HepG2 (cell line): Measurements from ENCODE around the gene ERLEC1. TPM values are rescaled to one million over a fixed set of nuclear protein-coding genes. Genes with fewer than 3 reads are reported as not detected.

Experiments used
- ATAC-seq: fragments of 200-7000 bp; cut with Tn5 transposase; 3 replicates; pipeline ENCODE4 v1.9.1; 2020; ENCODE audit warnings: mild to moderate bottlenecking, moderate library complexity
- BruUV-seq: library from RNA; stranded (reverse); fragments of 400-500 nt; replicated peaks from 2 replicates; lab custom pipeline; 2021; lab: Mats Ljungman, UMichigan
- CTCF ChIA-PET: fragments of 300-600 bp; formaldehyde crosslinking; extraction: SDS; loops from one replicate; lab custom pipeline; 2021; ENCODE audit warnings: low total read pairs, inconsistent platforms, low intra/inter-chr PET ratio; lab: Yijun Ruan, JAX
- POLR2A ChIA-PET: fragments of 350-600 bp; sonication (Branson Sonifier 250); formaldehyde crosslinking; loops from one replicate; lab custom pipeline; 2020; ENCODE audit warnings: antibody characterized with exemption, inconsistent platforms; lab: Yijun Ruan, JAX
- DNase-seq: peaks from one replicate; pipeline ENCODE4 v3.0.0-alpha.2; 2015; ENCODE audit warnings: low spot score
- FAIRE-seq: peaks from 3 replicates; lab custom pipeline; 2011; peaks lifted over from hg19 to GRCh38; lab: Jason Lieb, UNC
- H2AFZ ChIP-seq: one replicate; pipeline ENCODE4 v1.6.1; 2011; ENCODE audit warnings: low read length, inconsistent platforms
- H3K27ac ChIP-seq: fragments of 300-600 bp; 3 replicates; pipeline ENCODE4 v1.8.0; 2011; ENCODE audit warnings: mixed run types, mild to moderate bottlenecking, mixed read lengths, low read length, inconsistent platforms; ENCODE audit not compliant: insufficient read depth; ENCODE audit errors: extremely low read length
- H3K27me3 ChIP-seq, 2 experiments: fragments of 200-600 bp in 1 of 2; 2 replicates in 1 of 2; 3 replicates in 1 of 2; pipeline versions ENCODE4 v1.6.0 to v1.8.0; 2011; ENCODE audit warnings: low read length in 2 of 2, mild to moderate bottlenecking in 2 of 2, moderate library complexity in 2 of 2, inconsistent platforms in 1 of 2; ENCODE audit not compliant: insufficient read depth in 2 of 2, control insufficient read depth in 1 of 2
- H3K36me3 ChIP-seq, 2 experiments: fragments of 200-600 bp in 1 of 2; replicated peaks in 1 of 2; 2 replicates in 1 of 2; 3 replicates in 1 of 2; pipeline versions ENCODE4 v1.5.1 to v1.8.0; 2011; ENCODE audit warnings: low read length in 2 of 2, inconsistent platforms in 1 of 2; ENCODE audit not compliant: insufficient read depth in 2 of 2, control insufficient read depth in 1 of 2
- H3K4me1 ChIP-seq: 2 replicates; pipeline ENCODE4 v1.5.1; 2012; ENCODE audit warnings: low read length, inconsistent platforms; ENCODE audit not compliant: insufficient read depth
- H3K4me2 ChIP-seq: 2 replicates; pipeline ENCODE4 v1.6.0; 2011; ENCODE audit warnings: low read depth, low read length, inconsistent platforms
- H3K4me3 ChIP-seq, 3 experiments: fragments of 200-600 bp in 1 of 3; sonication (generic), shearing (Covaris generic) in 1 of 3; replicated peaks in 1 of 3; 2 replicates each; pipeline ENCODE4 v1.5.1; 2011 to 2016; ENCODE audit warnings: low read length in 3 of 3, inconsistent platforms in 2 of 3, low read depth in 2 of 3, mild to moderate bottlenecking in 2 of 3, control low read depth in 1 of 3, mixed read lengths in 1 of 3; ENCODE audit not compliant: insufficient read depth in 1 of 3
- H3K79me2 ChIP-seq: one replicate; pipeline ENCODE4 v1.6.1; 2011; ENCODE audit warnings: low read length, inconsistent platforms; ENCODE audit not compliant: insufficient read depth
- H3K9ac ChIP-seq: 2 replicates; pipeline ENCODE4 v1.6.0; 2011; ENCODE audit warnings: mild to moderate bottlenecking, low read depth, low read length, inconsistent platforms; ENCODE audit not compliant: insufficient read depth
- H3K9me3 ChIP-seq: 2 replicates; pipeline ENCODE4 v1.5.1; 2012; ENCODE audit warnings: mild to moderate bottlenecking, low read length
- H4K20me1 ChIP-seq: 2 replicates; pipeline ENCODE4 v1.6.0; 2011; ENCODE audit warnings: inconsistent platforms, mild to moderate bottlenecking, low read length, moderate library complexity; ENCODE audit not compliant: insufficient read depth
- ONECUT2 ChIP-seq: sonication (generic); formaldehyde crosslinking; IDR thresholded peaks from 2 replicates; pipeline ENCODE4 v1.4.0; 2020; ENCODE audit warnings: missing genetic modification reagents
- PCBP1 ChIP-seq: fragments of 200-400 bp; formaldehyde crosslinking; IDR thresholded peaks from 2 replicates; pipeline ENCODE4 v1.6.1; 2017; ENCODE audit warnings: mild to moderate bottlenecking, low read depth, low read length, borderline replicate concordance
- POLR2G ChIP-seq: fragments of 200-400 bp; formaldehyde crosslinking; IDR thresholded peaks from 2 replicates; pipeline ENCODE4 v1.6.1; 2018; ENCODE audit warnings: mild to moderate bottlenecking, low read depth, low read length, moderate library complexity
- REL ChIP-seq: sonication (generic); formaldehyde crosslinking; conservative IDR thresholded peaks from 2 replicates; pipeline ENCODE4 v1.8.0; 2022; ENCODE audit warnings: mild to moderate bottlenecking, missing genetic modification reagents, moderate library complexity
- SRSF1 ChIP-seq: fragments of 200-400 bp; formaldehyde crosslinking; optimal IDR thresholded peaks from 2 replicates; pipeline ENCODE3; 2017; ENCODE audit warnings: mild to moderate bottlenecking, low read depth, low read length, moderate library complexity
- TARDBP ChIP-seq: sonication (generic); formaldehyde crosslinking; IDR thresholded peaks from 2 replicates; pipeline ENCODE4 v1.8.0; 2022; ENCODE audit warnings: mild to moderate bottlenecking, missing genetic modification reagents
- TEAD3 ChIP-seq: optimal IDR thresholded peaks from 2 replicates; pipeline ENCODE3; 2016; ENCODE audit warnings: borderline replicate concordance
- TMF1 ChIP-seq: sonication (generic); formaldehyde crosslinking; IDR thresholded peaks from 2 replicates; pipeline ENCODE4 v1.8.1; 2022; ENCODE audit warnings: low read depth, missing genetic modification reagents
- ZNF296 ChIP-seq: sonication (generic); formaldehyde crosslinking; conservative IDR thresholded peaks from 2 replicates; pipeline ENCODE4 v1.5.0; 2020; ENCODE audit warnings: mild to moderate bottlenecking, missing genetic modification reagents
- ZNF350 ChIP-seq: sonication (generic); formaldehyde crosslinking; IDR thresholded peaks from 2 replicates; pipeline ENCODE4 v1.4.0; 2020; ENCODE audit warnings: mild to moderate bottlenecking, low read depth, missing genetic modification reagents, borderline replicate concordance
- ZNF512 ChIP-seq: sonication (generic); formaldehyde crosslinking; IDR thresholded peaks from 2 replicates; pipeline ENCODE4 v1.4.0; 2020; ENCODE audit warnings: mild to moderate bottlenecking, missing genetic modification reagents
- WGBS: methylation state at CpG from one replicate; pipeline ENCODE4 v1.1.6; 2017; ENCODE audit warnings: low lambda C conversion rate; 5-methylcytosine and 5-hydroxymethylcytosine counted together
- in situ Hi-C: cut with HindIII; loops from 2 replicates; pipeline ENCODE4 v1.10.0; 2017; ENCODE audit warnings: low pct_unique_long_range_greater_than_20kb; ENCODE audit not compliant: extremely low pct_ligation_motif_present
- intact Hi-C: fragments of 100-400 bp; cut with micrococcal nuclease; formaldehyde crosslinking; loops from one replicate; pipeline ENCODE4 v1.10.0; 2022; ENCODE audit not compliant: unreplicated experiment
- polyA plus RNA-seq, 8 experiments: library from polyadenylated mRNA; depleted of rRNA in 3 of 8; stranded (reverse) in 7 of 8; unstranded in 1 of 8; fragments of >200 nt; fragmentation: Illumina TruSeq in 4 of 8; extraction: Trizol in 4 of 8; gene quantifications; 2 replicates each; pipeline versions ENCODE4 v1.2.1 to v1.2.3, GENCODE V29; 2011 to 2016; ENCODE audit warnings: low read depth in 4 of 8, missing spikeins in 1 of 8, mixed read lengths in 1 of 8; ENCODE audit not compliant: insufficient read depth in 1 of 8
- total RNA-seq, 5 experiments: library from RNA; depleted of rRNA; stranded (reverse); fragments of >200 nt; fragmentation: Illumina TruSeq; extraction: Trizol; gene quantifications; 2 replicates each; pipeline ENCODE4 v1.2.3, GENCODE V29; 2016; ENCODE audit warnings: low read depth in 1 of 5
- TF ChIP-seq, protein P1 (sequence below): sonication (generic); formaldehyde crosslinking; IDR thresholded peaks from 2 replicates; pipeline ENCODE4 v1.4.0; 2020; ENCODE audit warnings: mild to moderate bottlenecking, missing genetic modification reagents
- TF ChIP-seq, protein P2 (sequence below): sonication (generic); formaldehyde crosslinking; IDR thresholded peaks from 2 replicates; pipeline ENCODE4 v1.5.0; 2020; ENCODE audit warnings: mild to moderate bottlenecking, missing genetic modification reagents

ERLEC1 gene
- total and polyA plus RNA-seq, 2 of the 13 experiments (the other 11 are each of a cell fraction or from before 2014, with no cell fraction given), result 87.3 to 88.4 TPM

DNA sequence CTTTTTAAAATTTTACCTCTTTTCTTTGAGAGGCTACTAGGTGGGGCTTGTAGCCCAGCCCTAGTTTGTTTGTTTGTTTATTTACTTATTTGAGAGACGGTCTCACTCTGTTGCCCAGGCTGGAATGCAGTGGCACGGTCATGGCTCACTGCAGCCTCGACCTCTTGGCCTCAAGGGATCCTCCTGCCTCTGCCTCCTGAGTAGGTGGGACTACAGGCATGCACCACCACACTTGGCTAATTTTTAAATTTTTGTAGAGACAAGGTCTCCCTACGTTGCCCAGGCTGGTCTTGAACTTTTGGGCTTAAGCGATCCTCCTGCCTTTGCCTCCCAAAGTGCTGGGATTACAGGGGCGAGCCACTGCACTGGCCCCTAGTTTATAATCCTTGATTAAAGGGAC lies 35.0 kb downstream of the ERLEC1 start:
- Histone ChIP-seq H3K9me3 (no peaks in the 10 kb centered on the region), H3K79me2 (no peaks in the 10 kb centered on the region), H2AFZ (no peak overlapping the region), H3K27ac (no peak overlapping the region), H3K4me3 (no peak overlapping the region), H3K4me1 (peaks cover 39% of the 10 kb centered on the region), H3K27me3 (no peaks in the 10 kb centered on the region), H3K4me2 (no peak overlapping the region), H4K20me1 (no peaks in the 10 kb centered on the region), H3K9ac (no peak overlapping the region), H3K36me3 (peaks cover 7 to 20% of the 10 kb centered on the region in 2 experiments; a peak in 4 of 5 replicates)
- DNase-seq, result no peak
- no peak for FAIRE-seq
- in situ Hi-C loops (no loop called here), intact Hi-C loops (no loop called here)
- BruUV-seq, result no TSS peak
- 89% methylated on average over 6 of the region's 6 CpGs for WGBS
- POLR2A ChIA-PET, result no interaction called here
- CTCF ChIA-PET, result no interaction called here
- no peak for ATAC-seq
- TF ChIP-seq TEAD3 (CRISPR knock-in tag) (peak; percentile 13), ZNF512 (CRISPR knock-in tag) (no peak), ONECUT2 (CRISPR knock-in tag) (no peak), PCBP1 (no peak), ZNF296 (CRISPR knock-in tag) (no peak), POLR2G (0 out of 2 replicates have a peak, but pooled peaks have one; percentile 31), TMF1 (no peak), SRSF1 (no peak), REL (CRISPR knock-in tag) (no peak), ZNF350 (no peak), TARDBP (CRISPR knock-in tag) (no peak)
- TF ChIP-seq, protein P1, sequence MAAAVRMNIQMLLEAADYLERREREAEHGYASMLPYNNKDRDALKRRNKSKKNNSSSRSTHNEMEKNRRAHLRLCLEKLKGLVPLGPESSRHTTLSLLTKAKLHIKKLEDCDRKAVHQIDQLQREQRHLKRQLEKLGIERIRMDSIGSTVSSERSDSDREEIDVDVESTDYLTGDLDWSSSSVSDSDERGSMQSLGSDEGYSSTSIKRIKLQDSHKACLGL (CRISPR knock-in tag), result no peak
- TF ChIP-seq, protein P2, sequence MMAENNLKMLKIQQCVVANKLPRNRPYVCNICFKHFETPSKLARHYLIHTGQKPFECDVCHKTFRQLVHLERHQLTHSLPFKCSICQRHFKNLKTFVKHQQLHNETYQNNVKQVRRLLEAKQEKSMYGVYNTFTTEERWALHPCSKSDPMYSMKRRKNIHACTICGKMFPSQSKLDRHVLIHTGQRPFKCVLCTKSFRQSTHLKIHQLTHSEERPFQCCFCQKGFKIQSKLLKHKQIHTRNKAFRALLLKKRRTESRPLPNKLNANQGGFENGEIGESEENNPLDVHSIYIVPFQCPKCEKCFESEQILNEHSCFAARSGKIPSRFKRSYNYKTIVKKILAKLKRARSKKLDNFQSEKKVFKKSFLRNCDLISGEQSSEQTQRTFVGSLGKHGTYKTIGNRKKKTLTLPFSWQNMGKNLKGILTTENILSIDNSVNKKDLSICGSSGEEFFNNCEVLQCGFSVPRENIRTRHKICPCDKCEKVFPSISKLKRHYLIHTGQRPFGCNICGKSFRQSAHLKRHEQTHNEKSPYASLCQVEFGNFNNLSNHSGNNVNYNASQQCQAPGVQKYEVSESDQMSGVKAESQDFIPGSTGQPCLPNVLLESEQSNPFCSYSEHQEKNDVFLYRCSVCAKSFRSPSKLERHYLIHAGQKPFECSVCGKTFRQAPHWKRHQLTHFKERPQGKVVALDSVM (CRISPR knock-in tag), result peak; percentile 92
